MM.1S (cell line): Measurements from ENCODE around the gene BCAR3.

Experiments
- DNase-seq: peaks from one replicate; pipeline ENCODE4 v3.0.0-alpha.2; 2015
- H2AFZ ChIP-seq: fragments of 300-600 bp; sonication (generic); 2 replicates; pipeline ENCODE4 v1.6.0; 2016; ENCODE audit warnings: antibody characterized with exemption, low read length
- H3F3A ChIP-seq: fragments of 300-600 bp; sonication (generic); 2 replicates; pipeline ENCODE4 v1.6.1; 2016; ENCODE audit warnings: mild to moderate bottlenecking, antibody characterized with exemption, low read length, moderate library complexity, mixed read lengths; ENCODE audit not compliant: insufficient read depth
- H3K27ac ChIP-seq: fragments of 300-600 bp; sonication (generic); 2 replicates; pipeline ENCODE4 v1.5.1; 2016; ENCODE audit warnings: mild to moderate bottlenecking, low read length
- H3K27me3 ChIP-seq: fragments of 300-600 bp; sonication (generic); replicated peaks from 2 replicates; pipeline ENCODE4 v1.6.0; 2016; ENCODE audit warnings: low read length; ENCODE audit not compliant: insufficient read depth
- H3K36me3 ChIP-seq: fragments of 300-600 bp; sonication (generic); replicated peaks from 2 replicates; pipeline ENCODE4 v1.6.1; 2016; ENCODE audit warnings: mild to moderate bottlenecking, low read length, mixed read lengths; ENCODE audit not compliant: insufficient read depth
- H3K4me1 ChIP-seq: fragments of 300-600 bp; sonication (generic); 2 replicates; pipeline ENCODE4 v1.6.1; 2016; ENCODE audit warnings: low read length, mixed read lengths
- H3K4me2 ChIP-seq: fragments of 300-600 bp; sonication (generic); 2 replicates; pipeline ENCODE4 v1.6.0; 2016; ENCODE audit warnings: low read depth, low read length
- H3K4me3 ChIP-seq: fragments of 300-600 bp; sonication (generic); 2 replicates; pipeline ENCODE4 v1.5.1; 2016; ENCODE audit warnings: low read length, mixed read lengths
- H3K79me2 ChIP-seq: fragments of 300-600 bp; sonication (generic); 2 replicates; pipeline ENCODE4 v1.6.1; 2016; ENCODE audit warnings: mixed run types, low read length, mixed read lengths
- H3K9ac ChIP-seq: fragments of 300-600 bp; sonication (generic); 2 replicates; pipeline ENCODE4 v1.6.1; 2016; ENCODE audit warnings: low read length, mixed read lengths
- H3K9me2 ChIP-seq: fragments of 300-600 bp; sonication (generic); replicated peaks from 2 replicates; pipeline ENCODE4 v1.6.1; 2016; ENCODE audit warnings: mild to moderate bottlenecking, low read length, mixed read lengths; ENCODE audit not compliant: insufficient read depth
- H3K9me3 ChIP-seq: fragments of 300-600 bp; sonication (generic); replicated peaks from 2 replicates; pipeline ENCODE4 v1.6.1; 2016; ENCODE audit warnings: mild to moderate bottlenecking, low read length, mixed read lengths; ENCODE audit not compliant: insufficient read depth
- H4K20me1 ChIP-seq: fragments of 300-600 bp; sonication (generic); 2 replicates; pipeline ENCODE4 v1.6.1; 2016; ENCODE audit warnings: mild to moderate bottlenecking, low read length, moderate library complexity, mixed read lengths; ENCODE audit not compliant: insufficient read depth
- CTCF ChIP-seq: fragments of 300-600 bp; sonication (generic); IDR thresholded peaks from 2 replicates; pipeline ENCODE4 v1.5.1; 2016; ENCODE audit warnings: antibody characterized with exemption, low read length, mixed read lengths
- EZH2 ChIP-seq: fragments of 300-600 bp; sonication (generic); optimal IDR thresholded peaks from 2 replicates; pipeline ENCODE3; 2017; ENCODE audit warnings: low read depth, mild to moderate bottlenecking, antibody characterized with exemption, low read length, mixed read lengths
- EZH2phosphoT487 ChIP-seq: fragments of 300-600 bp; sonication (generic); IDR thresholded peaks from 2 replicates; pipeline ENCODE4 v1.6.1; 2018; ENCODE audit warnings: antibody characterized with exemption, low read length

Gene BCAR3

GRCh38 chr1:93681101-93681988 is at the start of gene BCAR3:
Gene BCAR3, minus strand, starts transcription at chr1:93681837. Its CDS starts 6,907 bp downstream, at chr1:93674930.
- Histone ChIP-seq H3K9me2 (no peaks in the 10 kb centered on the region), H3F3A (no peaks in the 10 kb centered on the region), H3K79me2 (no peaks in the 10 kb centered on the region), H3K4me3 (peak within 1 kb of the TSS; percentile 20; the same call in 1 of the 2 replicates), H3K36me3 (no peaks in the 10 kb centered on the region), H3K27me3 (no peaks in the 10 kb centered on the region; the same call in 1 of the 2 replicates), H3K9ac (no peak within 1 kb of the TSS), H3K9me3 (no peaks in the 10 kb centered on the region), H2AFZ (no peak within 1 kb of the TSS), H3K4me2 (peak within 1 kb of the TSS; percentile 55), H3K4me1 (no peaks in the 10 kb centered on the region), H4K20me1 (no peaks in the 10 kb centered on the region), H3K27ac (no peak within 1 kb of the TSS)
- TF ChIP-seq CTCF (no peak), EZH2phosphoT487 (no peak), EZH2 (no peak)
- no peak for DNase-seq

GRCh38 chr1:93730621-93731020 is 49.0 kb upstream of the BCAR3 start:
- Histone ChIP-seq H3K4me3 (no peak overlapping the region), H3K79me2 (no peaks in the 10 kb centered on the region), H3K36me3 (no peaks in the 10 kb centered on the region), H3K27ac (no peak overlapping the region), H2AFZ (no peak overlapping the region), H3K4me2 (no peak overlapping the region), H3K27me3 (no peaks in the 10 kb centered on the region), H4K20me1 (no peaks in the 10 kb centered on the region), H3K9me2 (no peaks in the 10 kb centered on the region), H3F3A (no peaks in the 10 kb centered on the region), H3K9me3 (no peaks in the 10 kb centered on the region), H3K4me1 (no peaks in the 10 kb centered on the region), H3K9ac (no peak overlapping the region)
- DNase-seq: no peak
- no peak for TF ChIP-seq EZH2phosphoT487

- H3K9ac ChIP-seq: no peak overlapping the region
- no peak overlapping the region for H2AFZ ChIP-seq
- no peaks in the 10 kb centered on the region for H3F3A ChIP-seq
- DNase-seq: no peak
- TF ChIP-seq EZH2phosphoT487: no peak
- no peak for TF ChIP-seq CTCF
- no peak for TF ChIP-seq EZH2
- no peaks in the 10 kb centered on the region for H3K4me1 ChIP-seq
- H3K36me3 ChIP-seq: no peaks in the 10 kb centered on the region
- no peaks in the 10 kb centered on the region for H3K9me2 ChIP-seq
- H3K27ac ChIP-seq: no peak overlapping the region
- H3K27me3 ChIP-seq: no peaks in the 10 kb centered on the region
- H3K4me3 ChIP-seq: no peak overlapping the region
- no peak overlapping the region for H3K4me2 ChIP-seq
- no peaks in the 10 kb centered on the region for H4K20me1 ChIP-seq
- H3K79me2 ChIP-seq: no peaks in the 10 kb centered on the region
- no peaks in the 10 kb centered on the region for H3K9me3 ChIP-seq
These were observed 48.3 kb upstream of the BCAR3 start for GRCh38 chr1:93729906-93730305.

- DNase-seq: no peak
- H4K20me1 ChIP-seq: no peaks in the 10 kb centered on the region
- no peaks in the 10 kb centered on the region for H3K36me3 ChIP-seq
- no peak overlapping the region for H3K4me2 ChIP-seq
- no peak overlapping the region for H3K9ac ChIP-seq
- H3K9me3 ChIP-seq: no peaks in the 10 kb centered on the region
- no peaks in the 10 kb centered on the region for H3K79me2 ChIP-seq
- H3K27me3 ChIP-seq: no peaks in the 10 kb centered on the region
- H2AFZ ChIP-seq: no peak overlapping the region
- no peak for TF ChIP-seq CTCF
- TF ChIP-seq EZH2: no peak
- no peak for TF ChIP-seq EZH2phosphoT487
- no peak overlapping the region for H3K27ac ChIP-seq
- no peaks in the 10 kb centered on the region for H3K4me1 ChIP-seq
- H3K4me3 ChIP-seq: no peak overlapping the region
- H3K9me2 ChIP-seq: no peaks in the 10 kb centered on the region
- no peaks in the 10 kb centered on the region for H3F3A ChIP-seq
These were observed 47.9 kb upstream of the BCAR3 start for GRCh38 chr1:93729502-93729901.
